Coronary artery (tissue), 2 donors: ENCODE results near the gene KLHL34.

Experiments
- DNase-seq: peaks from one replicate; pipeline ENCODE4 v3.0.0-alpha.2; 2017; ENCODE audit warnings: low spot score
- H3K27ac ChIP-seq, 2 donors: fragments of 200-600 bp; sonication (generic); one replicate each; pipeline ENCODE4 v1.5.1; 2016 to 2019
- H3K4me3 ChIP-seq: fragments of 200-600 bp; sonication (generic); 2 replicates; pipeline ENCODE4 v1.5.1; 2016; ENCODE audit warnings: mild to moderate bottlenecking, moderate library complexity
- CTCF ChIP-seq: fragments of 200-600 bp; sonication (generic); IDR thresholded peaks from one replicate; pipeline ENCODE4 v1.5.1; 2019; ENCODE audit warnings: antibody characterized with exemption

KLHL34 gene

GRCh38 chrX:21658152-21658737, at the start of gene KLHL34:
KLHL34 (minus strand) TSS chrX:21658330; CDS start chrX:21657788, 542 bp downstream.
- no peak for DNase-seq
- H3K27ac ChIP-seq: no peak within 1 kb of the TSS
- peak within 1 kb of the TSS; percentile 57 for H3K4me3 ChIP-seq

GRCh38 chrX:21705225-21705624, 47.1 kb upstream of the KLHL34 start:
- DNase-seq: no peak
- TF ChIP-seq CTCF: no peak
- Histone ChIP-seq H3K4me3 (no peak overlapping the region), H3K27ac (no peak overlapping the region)

More at GRCh38 chrX:21658152-21658737, at the start of gene KLHL34:
- no peak for TF ChIP-seq CTCF

- DNase-seq: no peak
- Histone ChIP-seq H3K4me3 (no peak overlapping the region), H3K27ac (no peak overlapping the region)
- TF ChIP-seq CTCF: no peak
Observed at GRCh38 chrX:21702725-21703124, 44.6 kb upstream of the KLHL34 start.

- no peak overlapping the region for H3K27ac ChIP-seq
- DNase-seq: no peak
- no peak for TF ChIP-seq CTCF
- H3K4me3 ChIP-seq: no peak overlapping the region
Observed at GRCh38 chrX:21700967-21701366, 42.8 kb upstream of the KLHL34 start.

- no peak overlapping the region for H3K27ac ChIP-seq
- TF ChIP-seq CTCF: no peak
- no peak overlapping the region for H3K4me3 ChIP-seq
- DNase-seq: no peak
Observed at GRCh38 chrX:21700275-21700674, 42.1 kb upstream of the KLHL34 start.

- no peak overlapping the region for H3K27ac ChIP-seq
- H3K4me3 ChIP-seq: no peak overlapping the region
- DNase-seq: no peak
- no peak for TF ChIP-seq CTCF
Observed at GRCh38 chrX:21699136-21699535, 41.0 kb upstream of the KLHL34 start.

- Histone ChIP-seq H3K4me3 (no peak overlapping the region), H3K27ac (no peak overlapping the region)
- TF ChIP-seq CTCF: no peak
- no peak for DNase-seq
Observed at GRCh38 chrX:21698272-21698671, 40.1 kb upstream of the KLHL34 start.
